SK-N-SH (cell line): ENCODE measurements around the gene SKIC2. TPM values are rescaled to one million over a fixed set of nuclear protein-coding genes. Genes with fewer than 3 reads are reported as not detected.

ENCODE experiments used
- CTCF ChIA-PET: fragments of 300-600, 350-600 bp; formaldehyde crosslinking; extraction: SDS; loops from one replicate; lab custom pipeline; 2021; lab: Yijun Ruan, JAX
- POLR2A ChIA-PET: fragments of 350-600 bp; sonication (Branson Sonifier 250); formaldehyde crosslinking; extraction: SDS; loops from one replicate; lab custom pipeline; 2020; ENCODE audit warnings: antibody characterized with exemption, inconsistent platforms; lab: Yijun Ruan, JAX
- DNase-seq: peaks from one replicate; pipeline ENCODE4 v3.0.0; 2012
- H2AFZ ChIP-seq: fragments of 200-600 bp; sonication (generic); 2 replicates; pipeline ENCODE4 v1.8.1; 2016; ENCODE audit warnings: antibody characterized with exemption, mild to moderate bottlenecking, low read depth
- H3F3A ChIP-seq: fragments of 200-600 bp; sonication (generic); replicated peaks from 2 replicates; pipeline ENCODE3; 2016; ENCODE audit warnings: antibody characterized with exemption, mild to moderate bottlenecking; ENCODE audit not compliant: insufficient read depth
- H3K27ac ChIP-seq, 2 experiments: fragments of 200-500 bp in 1 of 2; fragments of 200-600 bp in 1 of 2; sonication (Bioruptor generic) in 1 of 2; sonication (generic), shearing (Covaris generic) in 1 of 2; 2 replicates each; pipeline versions ENCODE4 v1.5.1 to v1.6.1; 2014 to 2016; ENCODE audit warnings: low read depth in 2 of 2, inconsistent platforms in 1 of 2, low read length in 1 of 2, mild to moderate bottlenecking in 1 of 2, mixed read lengths in 1 of 2
- H3K27me3 ChIP-seq: fragments of 200-600 bp; sonication (generic), shearing (Covaris generic); 2 replicates; pipeline ENCODE4 v1.6.1; 2016; ENCODE audit warnings: mixed run types; ENCODE audit not compliant: insufficient read depth
- H3K36me3 ChIP-seq, 2 experiments: fragments of 200-500 bp in 1 of 2; fragments of 200-600 bp in 1 of 2; sonication (Bioruptor generic) in 1 of 2; sonication (generic) in 1 of 2; replicated peaks in 1 of 2; 2 replicates each; pipeline versions ENCODE3 to v1.5.1; 2014 to 2016; ENCODE audit warnings: low read length in 1 of 2, mild to moderate bottlenecking in 1 of 2; ENCODE audit not compliant: insufficient read depth in 2 of 2, control insufficient read depth in 1 of 2
- H3K4me1 ChIP-seq, 2 experiments: fragments of 200-500 bp in 1 of 2; fragments of 200-600 bp in 1 of 2; sonication (Bioruptor generic) in 1 of 2; sonication (generic), shearing (Covaris generic) in 1 of 2; 2 replicates each; pipeline versions ENCODE4 v1.5.1 to v1.6.1; 2014 to 2016; ENCODE audit warnings: low read depth in 1 of 2, low read length in 1 of 2, mixed run types in 1 of 2; ENCODE audit not compliant: insufficient read depth in 2 of 2, control insufficient read depth in 1 of 2
- H3K4me2 ChIP-seq: fragments of 200-600 bp; sonication (generic), shearing (Covaris generic); 2 replicates; pipeline ENCODE4 v1.6.1; 2017; ENCODE audit warnings: mixed run types
- H3K4me3 ChIP-seq, 2 experiments: fragments of 200-500 bp in 1 of 2; fragments of 200-600 bp in 1 of 2; sonication (Bioruptor generic) in 1 of 2; sonication (generic), shearing (Covaris generic) in 1 of 2; 2 replicates each; pipeline versions ENCODE4 v1.5.1 to v1.8.1; 2014 to 2016; ENCODE audit warnings: low read depth in 2 of 2, inconsistent platforms in 1 of 2, low read length in 1 of 2, mild to moderate bottlenecking in 1 of 2, mixed read lengths in 1 of 2, moderate library complexity in 1 of 2
- H3K79me2 ChIP-seq: fragments of 200-600 bp; sonication (generic); 2 replicates; pipeline ENCODE4 v1.8.1; 2017; ENCODE audit warnings: mild to moderate bottlenecking; ENCODE audit not compliant: insufficient read depth
- H3K9ac ChIP-seq: fragments of 200-600 bp; sonication (generic); 2 replicates; pipeline ENCODE4 v1.6.1; 2017; ENCODE audit warnings: mixed run types
- H3K9me2 ChIP-seq: fragments of 200-600 bp; sonication (generic); 2 replicates; pipeline ENCODE4 v1.6.1; 2017; ENCODE audit warnings: mixed run types
- H3K9me3 ChIP-seq: fragments of 200-600 bp; sonication (generic); 2 replicates; pipeline ENCODE4 v1.6.1; 2017; ENCODE audit warnings: mixed run types, mild to moderate bottlenecking, moderate library complexity
- H4K20me1 ChIP-seq: fragments of 200-600 bp; sonication (generic); 2 replicates; pipeline ENCODE4 v1.6.1; 2017; ENCODE audit warnings: mild to moderate bottlenecking, mixed run types; ENCODE audit not compliant: insufficient read depth
- CHD2 ChIP-seq: fragments of 150-350 bp; IDR thresholded peaks from 2 replicates; pipeline ENCODE4 v1.6.1; 2018; ENCODE audit warnings: low read length; ENCODE audit not compliant: partially characterized antibody
- CTCF ChIP-seq: fragments of 200-600 bp; sonication (generic); IDR thresholded peaks from 2 replicates; pipeline ENCODE4 v1.6.1; 2017; ENCODE audit warnings: antibody characterized with exemption, mild to moderate bottlenecking, moderate library complexity
- EP300 ChIP-seq, 2 experiments: IDR thresholded peaks; 2 replicates each; pipeline versions ENCODE4 v1.4.0 to v1.6.1; 2012; ENCODE audit warnings: borderline replicate concordance in 1 of 2, low read depth in 1 of 2, low read length in 1 of 2
- EZH2phosphoT487 ChIP-seq: fragments of 200-600 bp; sonication (generic); IDR thresholded peaks from 2 replicates; pipeline ENCODE4 v1.6.1; 2017; ENCODE audit warnings: low read depth, mixed run types, mild to moderate bottlenecking, antibody characterized with exemption, moderate library complexity, borderline replicate concordance
- FOXJ3 ChIP-seq: sonication (generic); formaldehyde crosslinking; IDR thresholded peaks from 2 replicates; pipeline ENCODE4 v1.5.1; 2020; ENCODE audit warnings: mild to moderate bottlenecking, missing genetic modification reagents
- GABPA ChIP-seq: IDR thresholded peaks from 2 replicates; pipeline ENCODE4 v1.4.0; 2012; ENCODE audit warnings: low read depth, mild to moderate bottlenecking
- IRF3 ChIP-seq: fragments of 150-350 bp; IDR thresholded peaks from 2 replicates; pipeline ENCODE4 v1.6.1; 2016; ENCODE audit warnings: mild to moderate bottlenecking, low read depth, low read length
- JUND ChIP-seq: IDR thresholded peaks from 2 replicates; pipeline ENCODE4 v1.4.0; 2012
- MAX ChIP-seq: IDR thresholded peaks from 2 replicates; pipeline ENCODE4 v1.4.0; 2012; ENCODE audit warnings: low read depth
- MEF2A ChIP-seq: IDR thresholded peaks from 2 replicates; pipeline ENCODE4 v1.4.0; 2012; ENCODE audit warnings: low read depth, borderline replicate concordance
- NFIC ChIP-seq: IDR thresholded peaks from 2 replicates; pipeline ENCODE4 v1.4.0; 2012; ENCODE audit warnings: borderline replicate concordance
- PBX3 ChIP-seq: IDR thresholded peaks from 2 replicates; pipeline ENCODE4; 2012
- RAD21 ChIP-seq: IDR thresholded peaks from 2 replicates; pipeline ENCODE4 v1.6.1; 2012; ENCODE audit warnings: mild to moderate bottlenecking, low read length
- RFX5 ChIP-seq: IDR thresholded peaks from 2 replicates; pipeline ENCODE4 v1.6.1; 2012; ENCODE audit warnings: mild to moderate bottlenecking, improper control_type of control experiment, low read length
- SMC3 ChIP-seq: IDR thresholded peaks from 2 replicates; pipeline ENCODE4 v1.6.1; 2012; ENCODE audit warnings: low read depth, low read length, improper control_type of control experiment
- TAF1 ChIP-seq: IDR thresholded peaks from 2 replicates; pipeline ENCODE4 v1.6.1; 2012; ENCODE audit warnings: low read depth, mild to moderate bottlenecking, low read length, moderate library complexity, borderline replicate concordance
- TCF12 ChIP-seq: IDR thresholded peaks from 2 replicates; pipeline ENCODE4 v1.4.0; 2012
- TEAD4 ChIP-seq: IDR thresholded peaks from 2 replicates; pipeline ENCODE4 v1.4.0; 2012; ENCODE audit warnings: mild to moderate bottlenecking, borderline replicate concordance; ENCODE audit not compliant: insufficient read depth
- ZBTB33 ChIP-seq: IDR thresholded peaks from 2 replicates; pipeline ENCODE4 v1.4.0; 2012; ENCODE audit warnings: low read depth, borderline replicate concordance
- WGBS: methylation state at CpG from one replicate; pipeline ENCODE4 v1.1.6; 2017; ENCODE audit warnings: low lambda C conversion rate; 5-methylcytosine and 5-hydroxymethylcytosine counted together
- polyA plus RNA-seq, 3 experiments: library from polyadenylated mRNA; depleted of rRNA; stranded (reverse); fragments of >200 nt; gene quantifications; 2 replicates each; pipeline ENCODE4 v1.2.3, GENCODE V29; 2012

SKIC2 gene
- polyA plus RNA-seq, 1 of the 3 experiments (the other 2 are of a cell fraction) = 89.4 TPM

GRCh38 chr6:31919624-31920303 is 39.2 kb upstream of the SKIC2 start:
- Histone ChIP-seq H3K79me2 (no peaks in the 10 kb centered on the region), H3K36me3 (no peaks in the 10 kb centered on the region), H2AFZ (no peak overlapping the region), H3F3A (no peaks in the 10 kb centered on the region), H3K27me3 (no peaks in the 10 kb centered on the region), H3K9me3 (no peaks in the 10 kb centered on the region), H3K4me1 (no peaks in the 10 kb centered on the region), H3K4me3 (no peak overlapping the region), H3K27ac (no peak overlapping the region), H3K9me2 (no peaks in the 10 kb centered on the region), H4K20me1 (no peaks in the 10 kb centered on the region), H3K9ac (no peak overlapping the region), H3K4me2 (no peak overlapping the region)
- WGBS = 70% methylated on average over 6 of the region's 6 CpGs
- DNase-seq = no peak
- ChIA-PET POLR2A (no interaction called here), CTCF (interaction anchor here (3.3 kb wide), 1 partner anchor 32 kb away, joined by 11 read pairs; no protein-coding TSS in a partner anchor)
- no peak for TF ChIP-seq SMC3

GRCh38 chr6:31920811-31921210 is 38.2 kb upstream of the SKIC2 start:
- Histone ChIP-seq H3K27ac (no peak overlapping the region), H3K4me1 (no peaks in the 10 kb centered on the region), H3F3A (no peaks in the 10 kb centered on the region), H2AFZ (no peak overlapping the region), H3K9me3 (no peaks in the 10 kb centered on the region), H3K4me3 (no peak overlapping the region), H3K9me2 (no peaks in the 10 kb centered on the region), H3K36me3 (no peaks in the 10 kb centered on the region), H3K9ac (no peak overlapping the region), H3K27me3 (no peaks in the 10 kb centered on the region), H3K4me2 (no peak overlapping the region), H3K79me2 (no peaks in the 10 kb centered on the region), H4K20me1 (no peaks in the 10 kb centered on the region)
- POLR2A ChIA-PET = interaction anchor here (0.6 kb wide), 1 partner anchor 19 kb away, joined by 3 read pairs; the partner anchor contains the start of gene ZBTB12
- WGBS = 62% methylated on average over 1 of the region's 2 CpGs
- CTCF ChIA-PET = interaction anchor here (1.0 kb wide), 1 partner anchor 32 kb away, joined by 3 read pairs; no protein-coding TSS in a partner anchor
- no peak for TF ChIP-seq MAX
- no peak for TF ChIP-seq TCF12
- TF ChIP-seq JUND = no peak
- TF ChIP-seq IRF3 = no peak
- no peak for TF ChIP-seq FOXJ3 (CRISPR knock-in tag)
- no peak for TF ChIP-seq ZBTB33
- TF ChIP-seq CTCF = no peak
- no peak for TF ChIP-seq CHD2
- TF ChIP-seq EP300 (IDR thresholded peaks at IDR 0.05; ENCODE audit: borderline replicate concordance in 1 of 2, low read depth in 1 of 2, low read length in 1 of 2) = no peak
- no peak for TF ChIP-seq RFX5
- no peak for TF ChIP-seq GABPA
- no peak for TF ChIP-seq NFIC
- no peak for TF ChIP-seq MEF2A
- no peak for TF ChIP-seq EZH2phosphoT487
- no peak for TF ChIP-seq PBX3
- no peak for TF ChIP-seq TEAD4
- TF ChIP-seq RAD21 = no peak
- TF ChIP-seq TAF1 = no peak
- no peak for DNase-seq
